Smooth muscle cell (in vitro differentiated cells): ENCODE measurements around the gene SLX1A. TPM values are rescaled to one million over a fixed set of nuclear protein-coding genes. Genes with fewer than 3 reads are reported as not detected.

ENCODE experiments used
- DNase-seq: peaks from one replicate; lab custom pipeline; 2025; ENCODE audit not compliant: unreplicated experiment; lab: John Stamatoyannopoulos, UW
- H2AFZ ChIP-seq: fragments of 200-600 bp; sonication (generic); 2 replicates; pipeline ENCODE4 v1.6.0; 2016; ENCODE audit warnings: antibody characterized with exemption, low read depth, mild to moderate bottlenecking
- H3F3A ChIP-seq: fragments of 200-600 bp; sonication (generic); 2 replicates; pipeline ENCODE4 v1.6.0; 2017; ENCODE audit warnings: antibody characterized with exemption, low read depth
- H3K27ac ChIP-seq: fragments of 200-600 bp; sonication (generic); 2 replicates; pipeline ENCODE4 v1.5.1; 2016; ENCODE audit warnings: low read depth, mild to moderate bottlenecking
- H3K27me3 ChIP-seq: fragments of 200-600 bp; sonication (generic); 2 replicates; pipeline ENCODE4 v1.6.1; 2016; ENCODE audit warnings: low read depth, mild to moderate bottlenecking
- H3K36me3 ChIP-seq: fragments of 200-600 bp; sonication (generic); 2 replicates; pipeline ENCODE4 v1.5.1; 2016; ENCODE audit warnings: low read depth
- H3K4me1 ChIP-seq: fragments of 200-600 bp; sonication (generic); 2 replicates; pipeline ENCODE4 v1.5.1; 2016; ENCODE audit warnings: low read depth
- H3K4me2 ChIP-seq: fragments of 200-600 bp; sonication (generic); 2 replicates; pipeline ENCODE4 v1.6.0; 2016; ENCODE audit warnings: mild to moderate bottlenecking
- H3K4me3 ChIP-seq: fragments of 200-600 bp; sonication (generic); 2 replicates; pipeline ENCODE4 v1.5.1; 2016; ENCODE audit warnings: mild to moderate bottlenecking
- H3K79me2 ChIP-seq: fragments of 200-600 bp; sonication (generic); 2 replicates; pipeline ENCODE4 v1.6.0; 2016; ENCODE audit warnings: low read depth, mild to moderate bottlenecking
- H3K9ac ChIP-seq: fragments of 200-600 bp; sonication (generic); 2 replicates; pipeline ENCODE4 v1.6.0; 2016; ENCODE audit warnings: low read depth
- H3K9me3 ChIP-seq: fragments of 200-600 bp; sonication (generic); replicated peaks from 2 replicates; pipeline ENCODE4 v1.5.1; 2016; ENCODE audit warnings: low read depth
- H4K20me1 ChIP-seq: fragments of 200-600 bp; sonication (generic); 2 replicates; pipeline ENCODE4 v1.6.0; 2016; ENCODE audit warnings: low read depth
- whole genome bisulfite sequencing: methylation state at CpG from one replicate; pipeline ENCODE4 v1.1.7; 2016; ENCODE audit warnings: low lambda C conversion rate; 5-methylcytosine and 5-hydroxymethylcytosine counted together
- polyA plus RNA-seq: library from polyadenylated mRNA; unstranded; fragments of >200 nt; fragmentation: Nextera tagmentation; extraction: Ambion mirVana; gene quantifications from 2 replicates; pipeline ENCODE4 v1.2.1, GENCODE V29; 2016
- total RNA-seq: library from RNA; depleted of rRNA; stranded (reverse); fragments of >200 nt; gene quantifications from 2 replicates; pipeline ENCODE4 v1.2.3, GENCODE V29; 2014
- TF ChIP-seq, protein P1 (sequence below): fragments of 200-600 bp; sonication (generic); IDR thresholded peaks from 2 replicates; pipeline ENCODE4 v1.5.1; 2017; ENCODE audit warnings: borderline replicate concordance, mild to moderate bottlenecking, antibody characterized with exemption; ENCODE audit not compliant: insufficient read depth, poor library complexity, severe bottlenecking

SLX1A gene
- total and polyA plus RNA-seq, 2 experiments from 2014 or later, result 55.1 to 90.0 TPM

DNA sequence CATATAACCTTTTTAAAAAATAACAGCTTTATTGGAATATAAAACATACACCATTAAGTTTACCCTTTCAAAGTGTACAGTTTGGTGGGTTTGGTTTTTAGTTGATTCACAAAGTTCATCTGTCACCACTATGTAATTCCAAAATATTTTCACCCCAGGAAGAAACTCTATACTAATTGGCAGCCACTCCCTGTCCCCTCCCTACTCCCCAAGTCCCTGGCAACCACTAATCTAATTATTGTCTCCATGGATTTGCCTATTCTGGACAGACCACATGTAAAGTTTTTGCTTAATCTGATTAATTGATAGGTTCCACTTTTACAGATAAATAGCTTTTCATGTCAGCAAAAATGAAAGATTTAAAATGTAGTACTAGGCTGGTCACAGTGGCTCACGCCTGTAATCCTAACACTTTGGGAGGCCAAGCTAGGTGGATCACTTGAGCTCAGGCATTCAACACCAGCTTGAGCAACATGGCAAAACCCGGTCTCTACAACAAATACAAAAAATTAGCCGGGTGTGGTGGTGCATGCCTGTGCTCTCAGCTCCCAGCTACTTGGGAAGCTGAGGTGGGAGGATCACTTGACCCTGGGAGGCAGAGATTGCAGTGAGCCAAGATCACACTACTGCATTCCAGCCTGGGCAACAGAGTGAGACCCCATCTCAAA is 45.7 kb upstream of the SLX1A start:
- no peak overlapping the region for H3K27ac ChIP-seq
- no peaks in the 10 kb centered on the region for H4K20me1 ChIP-seq
- no peaks in the 10 kb centered on the region for H3K36me3 ChIP-seq
- no peaks in the 10 kb centered on the region for H3K4me1 ChIP-seq
- TF ChIP-seq, protein P1, sequence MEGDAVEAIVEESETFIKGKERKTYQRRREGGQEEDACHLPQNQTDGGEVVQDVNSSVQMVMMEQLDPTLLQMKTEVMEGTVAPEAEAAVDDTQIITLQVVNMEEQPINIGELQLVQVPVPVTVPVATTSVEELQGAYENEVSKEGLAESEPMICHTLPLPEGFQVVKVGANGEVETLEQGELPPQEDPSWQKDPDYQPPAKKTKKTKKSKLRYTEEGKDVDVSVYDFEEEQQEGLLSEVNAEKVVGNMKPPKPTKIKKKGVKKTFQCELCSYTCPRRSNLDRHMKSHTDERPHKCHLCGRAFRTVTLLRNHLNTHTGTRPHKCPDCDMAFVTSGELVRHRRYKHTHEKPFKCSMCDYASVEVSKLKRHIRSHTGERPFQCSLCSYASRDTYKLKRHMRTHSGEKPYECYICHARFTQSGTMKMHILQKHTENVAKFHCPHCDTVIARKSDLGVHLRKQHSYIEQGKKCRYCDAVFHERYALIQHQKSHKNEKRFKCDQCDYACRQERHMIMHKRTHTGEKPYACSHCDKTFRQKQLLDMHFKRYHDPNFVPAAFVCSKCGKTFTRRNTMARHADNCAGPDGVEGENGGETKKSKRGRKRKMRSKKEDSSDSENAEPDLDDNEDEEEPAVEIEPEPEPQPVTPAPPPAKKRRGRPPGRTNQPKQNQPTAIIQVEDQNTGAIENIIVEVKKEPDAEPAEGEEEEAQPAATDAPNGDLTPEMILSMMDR, result no peak
- H3K4me2 ChIP-seq, result no peak overlapping the region
- no peaks in the 10 kb centered on the region for H3K79me2 ChIP-seq
- H3F3A ChIP-seq, result no peaks in the 10 kb centered on the region
- H3K4me3 ChIP-seq, result no peak overlapping the region
- no peak overlapping the region for H3K9ac ChIP-seq
- no peak for DNase-seq
- H3K9me3 ChIP-seq, result peaks cover 6% of the 10 kb centered on the region
- no peaks in the 10 kb centered on the region for H3K27me3 ChIP-seq
- 86% methylated on average over 3 of the region's 3 CpGs for WGBS
- no peak overlapping the region for H2AFZ ChIP-seq

DNA sequence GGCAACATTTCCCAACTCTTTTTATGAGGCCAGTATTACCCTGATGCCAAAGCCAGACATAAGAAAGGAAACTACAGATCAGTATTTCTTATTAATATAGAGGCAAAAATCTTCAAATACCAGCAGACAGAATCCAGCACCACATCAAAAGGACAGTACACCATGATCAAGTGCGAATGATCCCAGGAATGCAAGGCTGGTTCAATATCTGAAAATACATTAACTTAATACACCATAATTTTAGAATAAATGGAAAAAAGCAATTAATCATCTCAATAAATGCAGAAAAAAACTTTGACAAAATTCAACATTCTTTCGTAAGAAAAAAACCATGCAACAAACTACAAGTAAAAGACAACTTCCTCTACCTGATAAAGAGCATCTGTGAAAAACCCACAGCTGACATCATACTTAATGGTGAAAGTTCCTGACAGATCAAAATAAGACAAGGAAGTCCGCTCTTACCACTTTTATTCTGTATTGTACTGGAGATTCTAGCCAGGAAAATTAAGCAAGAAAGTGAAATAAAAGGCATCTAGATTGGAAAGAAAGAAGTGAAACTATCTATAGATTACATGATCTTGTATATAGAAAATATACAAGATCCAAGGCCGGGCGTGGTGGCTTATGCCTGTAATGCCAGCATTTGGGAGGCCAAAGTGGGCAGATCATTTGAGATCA is 44.3 kb upstream of the SLX1A start:
- Histone ChIP-seq H3K27ac (no peak overlapping the region), H3K4me2 (no peak overlapping the region), H4K20me1 (no peaks in the 10 kb centered on the region), H3K4me1 (no peaks in the 10 kb centered on the region), H3K9me3 (peaks cover 6% of the 10 kb centered on the region), H3K36me3 (no peaks in the 10 kb centered on the region), H3K27me3 (no peaks in the 10 kb centered on the region), H2AFZ (no peak overlapping the region), H3K79me2 (no peaks in the 10 kb centered on the region), H3F3A (no peaks in the 10 kb centered on the region), H3K9ac (no peak overlapping the region), H3K4me3 (no peak overlapping the region)
- TF ChIP-seq, protein P1, result no peak
- no peak for DNase-seq
- 93% methylated on average over 5 of the region's 5 CpGs for WGBS

DNA sequence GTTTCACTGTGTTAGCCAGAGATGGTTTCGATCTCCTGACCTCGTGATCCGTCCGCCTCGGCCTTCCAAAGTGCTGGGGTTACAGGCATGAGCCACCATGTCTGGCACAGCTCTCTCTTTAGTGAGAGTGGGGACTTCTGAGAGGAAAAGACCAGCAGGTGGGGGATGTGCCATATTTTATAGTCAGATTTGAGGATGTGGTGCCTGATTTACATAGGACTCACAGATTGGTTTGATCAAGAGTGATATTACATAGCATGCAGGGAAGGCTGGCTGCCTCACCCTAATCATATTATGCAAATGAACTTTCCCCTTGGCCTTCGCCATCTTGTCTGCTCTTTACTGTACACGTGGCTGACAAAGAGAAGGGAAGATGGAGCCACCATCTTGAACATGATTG is 42.6 kb upstream of the SLX1A start:
- Histone ChIP-seq H3K9ac (no peak overlapping the region), H4K20me1 (no peaks in the 10 kb centered on the region), H3K4me1 (no peaks in the 10 kb centered on the region), H3K36me3 (no peaks in the 10 kb centered on the region), H3F3A (no peaks in the 10 kb centered on the region), H3K4me3 (no peak overlapping the region), H3K9me3 (peaks cover 6% of the 10 kb centered on the region), H3K27ac (no peak overlapping the region), H3K27me3 (no peaks in the 10 kb centered on the region), H3K4me2 (no peak overlapping the region), H3K79me2 (no peaks in the 10 kb centered on the region), H2AFZ (no peak overlapping the region)
- WGBS, result 87% methylated on average over 7 of the region's 7 CpGs
- DNase-seq, result no peak
- TF ChIP-seq, protein P1, result no peak

DNA sequence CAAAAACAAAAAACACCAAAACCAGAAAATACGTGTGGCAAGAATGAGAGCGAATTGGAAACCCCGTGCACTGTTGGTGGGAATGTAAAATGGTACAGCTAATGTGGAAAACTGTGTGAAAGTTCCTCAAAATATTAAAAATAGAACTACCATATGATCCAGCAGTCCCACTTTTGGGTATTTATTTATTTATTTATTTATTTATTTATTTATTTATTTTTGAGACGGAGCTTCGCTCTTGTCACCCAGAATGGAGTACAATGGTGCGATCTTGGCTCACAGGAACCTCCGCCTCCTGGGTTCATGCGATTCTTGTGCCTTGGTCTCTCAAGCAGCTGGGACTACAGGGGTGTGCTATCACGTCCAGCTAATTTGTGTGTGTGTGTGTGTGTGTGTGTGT is 41.2 kb upstream of the SLX1A start:
- Histone ChIP-seq H3K36me3 (no peaks in the 10 kb centered on the region), H4K20me1 (no peaks in the 10 kb centered on the region), H3K79me2 (no peaks in the 10 kb centered on the region), H3K27me3 (no peaks in the 10 kb centered on the region), H3K4me1 (no peaks in the 10 kb centered on the region), H3K9ac (no peak overlapping the region), H3K4me2 (no peak overlapping the region), H3K27ac (no peak overlapping the region), H3K9me3 (peaks cover 6% of the 10 kb centered on the region), H3F3A (no peaks in the 10 kb centered on the region), H3K4me3 (no peak overlapping the region), H2AFZ (no peak overlapping the region)
- WGBS, result 95% methylated on average over 9 of the region's 9 CpGs
- DNase-seq, result no peak
- TF ChIP-seq, protein P1, result no peak
